ENCODE data around the gene CTBS. TPM values are rescaled to one million over a fixed set of nuclear protein-coding genes. Genes with fewer than 3 reads are reported as not detected.

The CTBS gene
- total and polyA plus RNA-seq, 2 of the 13 experiments (the other 11 are each of a cell fraction or from before 2014, with no cell fraction given): 4.7 to 12.4 TPM

DNA sequence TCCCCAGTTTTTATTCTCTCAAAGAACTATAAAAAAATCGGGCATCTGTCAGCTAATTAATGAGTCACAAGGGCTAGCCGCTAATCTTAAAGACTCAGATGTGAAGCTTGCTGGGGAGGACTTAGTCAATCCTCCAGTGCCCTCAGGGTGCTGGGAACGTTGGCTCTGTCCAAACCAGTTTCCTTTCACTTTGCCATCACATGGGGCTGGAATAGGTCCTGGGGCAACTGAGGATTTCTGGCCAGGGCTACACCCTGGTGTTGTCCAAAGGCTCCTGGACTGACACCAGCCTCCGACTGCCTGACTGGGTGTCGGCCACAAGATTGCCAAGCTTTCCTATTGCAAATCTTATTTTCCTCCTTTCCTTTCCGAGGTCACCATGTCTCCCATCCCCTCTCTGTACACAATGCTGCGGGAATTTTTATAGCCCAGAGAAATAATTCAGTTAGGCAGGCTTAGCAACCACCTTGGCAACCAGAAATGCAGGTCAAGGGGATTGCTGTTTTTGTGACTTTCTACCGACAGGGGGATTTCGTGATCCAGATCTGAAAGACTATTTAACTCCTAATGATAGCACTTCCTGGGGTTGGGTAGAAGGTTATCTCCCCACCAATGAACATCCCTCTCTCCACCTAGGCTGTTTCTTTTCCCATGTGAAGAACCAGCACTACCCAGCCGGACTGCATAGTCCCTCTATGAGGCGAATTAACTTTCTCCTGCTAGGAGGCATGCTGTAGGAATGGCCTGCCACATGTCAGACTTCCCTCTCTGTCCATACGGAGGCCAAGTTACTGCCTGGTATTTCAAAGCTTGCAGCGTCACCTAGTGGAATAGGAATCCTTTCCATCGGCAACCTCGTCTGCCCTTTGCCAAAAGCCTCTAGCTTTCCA lies 29.9 kb upstream of the CTBS start:
- H3K4me3 ChIP-seq (replicated peaks in 1 of 3; ENCODE audit: insufficient read depth in 1 of 3, low read depth in 2 of 3, low read length in 3 of 3): peak overlapping the region; percentile 5 to 59 (median 45); a peak in 4 of 6 replicates
- POLR2A ChIA-PET: no interaction called here
- peak overlapping the region; percentile 86 for H3K4me2 ChIP-seq (ENCODE audit: low read depth, low read length)
- H4K20me1 ChIP-seq (ENCODE audit: insufficient read depth, low read length): no peaks in the 10 kb centered on the region
- ATAC-seq (peak; percentile 97), DNase-seq (ENCODE audit: low spot score) (peak; percentile 85), FAIRE-seq (peak; percentile 81)
- no peaks in the 10 kb centered on the region for H3K36me3 ChIP-seq (replicated peaks in 1 of 2; ENCODE audit: control insufficient read depth in 1 of 2, insufficient read depth in 2 of 2, low read length in 2 of 2)
- H3K4me1 ChIP-seq (ENCODE audit: insufficient read depth, low read length): peaks cover 17% of the 10 kb centered on the region; the same call in 1 of the 2 replicates
- WGBS (ENCODE audit: low lambda C conversion rate): 2% methylated on average over 15 of the region's 15 CpGs
- H3K27ac ChIP-seq (ENCODE audit: extremely low read length, insufficient read depth, low read length): no peak overlapping the region
- H2AFZ ChIP-seq (ENCODE audit: low read length): peak overlapping the region; percentile 82
- BruUV-seq (replicated peaks): no TSS peak
- H3K27me3 ChIP-seq (ENCODE audit: control insufficient read depth in 1 of 2, insufficient read depth in 2 of 2, low read length in 2 of 2): peaks cover 0 to 6% of the 10 kb centered on the region in 2 experiments; a peak in 3 of 5 replicates
- peak overlapping the region; percentile 17; the same call in 1 of the 2 replicates for H3K9ac ChIP-seq (ENCODE audit: insufficient read depth, low read depth, low read length)
- intact Hi-C loops (cut with micrococcal nuclease; ENCODE audit: unreplicated experiment): loop anchor here (1.0 to 2.0 kb wide), 6 partner anchors 100 to 673 kb away; no protein-coding TSS in a partner anchor
- H3K79me2 ChIP-seq (ENCODE audit: insufficient read depth, low read length): no peaks in the 10 kb centered on the region
- in situ Hi-C loops (cut with HindIII; ENCODE audit: extremely low pct_ligation_motif_present, low pct_unique_long_range_greater_than_20kb): loop anchor here (5.0 to 25.0 kb wide), 3 partner anchors 162 to 667 kb away; partner anchors contain the start of gene PRKACB
- CTCF ChIA-PET (ENCODE audit: low intra/inter-chr PET ratio, low total read pairs): interaction anchor here (0.7 to 1.9 kb wide), 7 partner anchors 16 to 672 kb away, joined by 3 to 19 read pairs (median 7); no protein-coding TSS in a partner anchor
- no peaks in the 10 kb centered on the region for H3K9me3 ChIP-seq (ENCODE audit: low read length)
- TF ChIP-seq MAZ (IDR thresholded peaks at IDR 0.05; ENCODE audit: borderline replicate concordance, low read depth, low read length) (no peak), MAZ (CRISPR knock-in tag; IDR thresholded peaks at IDR 0.05; ENCODE audit: low read depth) (no peak), ZNF282 (IDR thresholded peaks at IDR 0.05; ENCODE audit: partially characterized antibody) (no peak), SOX6 (IDR thresholded peaks at IDR 0.05) (no peak), SOX6 (CRISPR knock-in tag; IDR thresholded peaks at IDR 0.05) (peak; percentile 32; the same call in 1 of the 2 replicates), ZNF761 (CRISPR knock-in tag; conservative IDR thresholded peaks at IDR 0.05) (no peak), FOXC1 (CRISPR knock-in tag; IDR thresholded peaks at IDR 0.05; ENCODE audit: borderline replicate concordance) (0 out of 2 replicates have a peak, but pooled peaks have one; percentile 32), MYC (CRISPR knock-in tag; IDR thresholded peaks at IDR 0.05; ENCODE audit: borderline replicate concordance) (peak; percentile 62; the same call in 1 of the 2 replicates), ETV5 (CRISPR knock-in tag; IDR thresholded peaks at IDR 0.05; ENCODE audit: borderline replicate concordance) (0 out of 2 replicates have a peak, but pooled peaks have one; percentile 32)
- TF ChIP-seq, protein P1, sequence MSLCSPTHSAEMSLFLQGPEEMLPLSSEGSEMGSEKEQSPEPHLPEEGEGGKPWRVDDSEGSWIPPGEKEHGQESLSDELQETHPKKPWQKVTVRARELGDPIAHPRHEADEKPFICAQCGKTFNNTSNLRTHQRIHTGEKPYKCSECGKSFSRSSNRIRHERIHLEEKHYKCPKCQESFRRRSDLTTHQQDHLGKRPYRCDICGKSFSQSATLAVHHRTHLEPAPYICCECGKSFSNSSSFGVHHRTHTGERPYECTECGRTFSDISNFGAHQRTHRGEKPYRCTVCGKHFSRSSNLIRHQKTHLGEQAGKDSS (CRISPR knock-in tag; IDR thresholded peaks at IDR 0.05; ENCODE audit: borderline replicate concordance, low read depth): 0 out of 2 replicates have a peak, but pooled peaks have one; percentile 28
- TF ChIP-seq, protein P2, sequence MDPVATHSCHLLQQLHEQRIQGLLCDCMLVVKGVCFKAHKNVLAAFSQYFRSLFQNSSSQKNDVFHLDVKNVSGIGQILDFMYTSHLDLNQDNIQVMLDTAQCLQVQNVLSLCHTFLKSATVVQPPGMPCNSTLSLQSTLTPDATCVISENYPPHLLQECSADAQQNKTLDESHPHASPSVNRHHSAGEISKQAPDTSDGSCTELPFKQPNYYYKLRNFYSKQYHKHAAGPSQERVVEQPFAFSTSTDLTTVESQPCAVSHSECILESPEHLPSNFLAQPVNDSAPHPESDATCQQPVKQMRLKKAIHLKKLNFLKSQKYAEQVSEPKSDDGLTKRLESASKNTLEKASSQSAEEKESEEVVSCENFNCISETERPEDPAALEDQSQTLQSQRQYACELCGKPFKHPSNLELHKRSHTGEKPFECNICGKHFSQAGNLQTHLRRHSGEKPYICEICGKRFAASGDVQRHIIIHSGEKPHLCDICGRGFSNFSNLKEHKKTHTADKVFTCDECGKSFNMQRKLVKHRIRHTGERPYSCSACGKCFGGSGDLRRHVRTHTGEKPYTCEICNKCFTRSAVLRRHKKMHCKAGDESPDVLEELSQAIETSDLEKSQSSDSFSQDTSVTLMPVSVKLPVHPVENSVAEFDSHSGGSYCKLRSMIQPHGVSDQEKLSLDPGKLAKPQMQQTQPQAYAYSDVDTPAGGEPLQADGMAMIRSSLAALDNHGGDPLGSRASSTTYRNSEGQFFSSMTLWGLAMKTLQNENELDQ (CRISPR knock-in tag; IDR thresholded peaks at IDR 0.05; ENCODE audit: borderline replicate concordance): no peak
- TF ChIP-seq, protein P3, sequence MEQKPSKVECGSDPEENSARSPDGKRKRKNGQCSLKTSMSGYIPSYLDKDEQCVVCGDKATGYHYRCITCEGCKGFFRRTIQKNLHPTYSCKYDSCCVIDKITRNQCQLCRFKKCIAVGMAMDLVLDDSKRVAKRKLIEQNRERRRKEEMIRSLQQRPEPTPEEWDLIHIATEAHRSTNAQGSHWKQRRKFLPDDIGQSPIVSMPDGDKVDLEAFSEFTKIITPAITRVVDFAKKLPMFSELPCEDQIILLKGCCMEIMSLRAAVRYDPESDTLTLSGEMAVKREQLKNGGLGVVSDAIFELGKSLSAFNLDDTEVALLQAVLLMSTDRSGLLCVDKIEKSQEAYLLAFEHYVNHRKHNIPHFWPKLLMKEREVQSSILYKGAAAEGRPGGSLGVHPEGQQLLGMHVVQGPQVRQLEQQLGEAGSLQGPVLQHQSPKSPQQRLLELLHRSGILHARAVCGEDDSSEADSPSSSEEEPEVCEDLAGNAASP (CRISPR knock-in tag; IDR thresholded peaks at IDR 0.05; ENCODE audit: borderline replicate concordance): peak; percentile 81; the same call in 1 of the 2 replicates
- TF ChIP-seq, protein P4, sequence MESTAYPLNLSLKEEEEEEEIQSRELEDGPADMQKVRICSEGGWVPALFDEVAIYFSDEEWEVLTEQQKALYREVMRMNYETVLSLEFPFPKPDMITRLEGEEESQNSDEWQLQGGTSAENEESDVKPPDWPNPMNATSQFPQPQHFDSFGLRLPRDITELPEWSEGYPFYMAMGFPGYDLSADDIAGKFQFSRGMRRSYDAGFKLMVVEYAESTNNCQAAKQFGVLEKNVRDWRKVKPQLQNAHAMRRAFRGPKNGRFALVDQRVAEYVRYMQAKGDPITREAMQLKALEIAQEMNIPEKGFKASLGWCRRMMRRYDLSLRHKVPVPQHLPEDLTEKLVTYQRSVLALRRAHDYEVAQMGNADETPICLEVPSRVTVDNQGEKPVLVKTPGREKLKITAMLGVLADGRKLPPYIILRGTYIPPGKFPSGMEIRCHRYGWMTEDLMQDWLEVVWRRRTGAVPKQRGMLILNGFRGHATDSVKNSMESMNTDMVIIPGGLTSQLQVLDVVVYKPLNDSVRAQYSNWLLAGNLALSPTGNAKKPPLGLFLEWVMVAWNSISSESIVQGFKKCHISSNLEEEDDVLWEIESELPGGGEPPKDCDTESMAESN (CRISPR knock-in tag; conservative IDR thresholded peaks at IDR 0.05): 0 out of 2 replicates have a peak, but pooled peaks have one; percentile 33
- TF ChIP-seq, protein P5, sequence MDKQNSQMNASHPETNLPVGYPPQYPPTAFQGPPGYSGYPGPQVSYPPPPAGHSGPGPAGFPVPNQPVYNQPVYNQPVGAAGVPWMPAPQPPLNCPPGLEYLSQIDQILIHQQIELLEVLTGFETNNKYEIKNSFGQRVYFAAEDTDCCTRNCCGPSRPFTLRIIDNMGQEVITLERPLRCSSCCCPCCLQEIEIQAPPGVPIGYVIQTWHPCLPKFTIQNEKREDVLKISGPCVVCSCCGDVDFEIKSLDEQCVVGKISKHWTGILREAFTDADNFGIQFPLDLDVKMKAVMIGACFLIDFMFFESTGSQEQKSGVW (CRISPR knock-in tag; IDR thresholded peaks at IDR 0.05; ENCODE audit: borderline replicate concordance): no peak

Measured in HepG2 (cell line).